Mammary epithelial cell (primary cell): Measurements from ENCODE around the gene EEF1B2.

ENCODE experiments used
- EZH2 ChIP-seq: IDR thresholded peaks from 2 replicates; pipeline ENCODE4 v1.6.1; 2012; ENCODE audit warnings: low read length, inconsistent platforms, borderline replicate concordance
- TF ChIP-seq, protein P1 (sequence below), 2 donors: IDR thresholded peaks in 1 of 2; conservative IDR thresholded peaks in 1 of 2; 2 replicates each; pipeline ENCODE4 v1.5.1; 2011 to 2012; ENCODE audit warnings: inconsistent platforms in 2 of 2, low read length in 2 of 2, mild to moderate bottlenecking in 2 of 2, control low read depth in 1 of 2, low read depth in 1 of 2; ENCODE audit not compliant: insufficient read depth in 1 of 2; ENCODE audit errors: extremely low read depth in 1 of 2

DNA sequence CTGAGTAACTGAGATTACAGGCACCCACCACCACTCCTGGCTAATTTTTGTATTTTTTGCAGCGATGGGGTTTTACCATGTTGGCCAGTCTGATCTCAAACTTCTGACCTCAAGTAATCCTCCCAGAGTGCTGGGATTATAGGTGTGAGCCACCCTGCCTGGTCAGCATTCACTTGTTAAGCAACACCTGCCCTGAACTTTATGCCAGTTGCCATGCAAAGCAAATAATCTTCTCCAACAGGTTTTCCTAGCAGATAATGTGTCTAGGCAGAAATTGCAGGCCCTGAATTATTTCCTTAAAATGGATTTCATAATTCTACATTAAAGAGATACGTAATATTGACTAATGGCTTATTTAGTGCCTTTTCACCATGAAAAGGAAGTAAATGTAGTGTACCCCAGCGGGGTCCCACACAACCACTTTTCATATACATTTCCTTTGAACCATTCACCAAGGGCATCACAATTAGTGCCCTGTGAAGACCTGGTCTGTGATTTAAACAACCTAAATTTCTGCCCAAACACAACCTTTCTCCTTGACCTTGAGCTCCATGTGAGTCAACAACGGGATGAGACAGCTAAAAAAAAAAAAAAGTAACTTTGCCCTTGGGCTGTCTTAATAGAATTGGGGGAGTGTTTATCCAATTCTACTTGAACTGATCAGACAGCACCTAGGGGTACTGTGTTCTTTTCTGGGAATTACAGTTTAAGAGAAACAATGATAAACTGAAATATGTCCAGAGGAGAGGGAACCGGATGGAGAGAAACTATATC, 41.6 kb downstream of the EEF1B2 start:
- TF ChIP-seq, protein P1, sequence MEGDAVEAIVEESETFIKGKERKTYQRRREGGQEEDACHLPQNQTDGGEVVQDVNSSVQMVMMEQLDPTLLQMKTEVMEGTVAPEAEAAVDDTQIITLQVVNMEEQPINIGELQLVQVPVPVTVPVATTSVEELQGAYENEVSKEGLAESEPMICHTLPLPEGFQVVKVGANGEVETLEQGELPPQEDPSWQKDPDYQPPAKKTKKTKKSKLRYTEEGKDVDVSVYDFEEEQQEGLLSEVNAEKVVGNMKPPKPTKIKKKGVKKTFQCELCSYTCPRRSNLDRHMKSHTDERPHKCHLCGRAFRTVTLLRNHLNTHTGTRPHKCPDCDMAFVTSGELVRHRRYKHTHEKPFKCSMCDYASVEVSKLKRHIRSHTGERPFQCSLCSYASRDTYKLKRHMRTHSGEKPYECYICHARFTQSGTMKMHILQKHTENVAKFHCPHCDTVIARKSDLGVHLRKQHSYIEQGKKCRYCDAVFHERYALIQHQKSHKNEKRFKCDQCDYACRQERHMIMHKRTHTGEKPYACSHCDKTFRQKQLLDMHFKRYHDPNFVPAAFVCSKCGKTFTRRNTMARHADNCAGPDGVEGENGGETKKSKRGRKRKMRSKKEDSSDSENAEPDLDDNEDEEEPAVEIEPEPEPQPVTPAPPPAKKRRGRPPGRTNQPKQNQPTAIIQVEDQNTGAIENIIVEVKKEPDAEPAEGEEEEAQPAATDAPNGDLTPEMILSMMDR (conservative IDR thresholded peaks at IDR 0.05 in 1 of 2, IDR thresholded peaks at IDR 0.05 in 1 of 2; ENCODE audit: extremely low read depth in 1 of 2, insufficient read depth in 1 of 2, low read depth in 1 of 2, low read length in 2 of 2), result no peak
- no peak for TF ChIP-seq EZH2
